ENCODE data around the gene UCP3. TPM values are rescaled to one million over a fixed set of nuclear protein-coding genes. Genes with fewer than 3 reads are reported as not detected.

Gene UCP3
- total and polyA plus RNA-seq, 4 donors, result 0.89 to 5.5 (median 2.7) TPM

GRCh38 chr11:73958521-73959141, 50.3 kb downstream of the UCP3 start:
- H3K36me3 ChIP-seq (ENCODE audit: control insufficient read depth, insufficient read depth, low read length), result no peaks in the 10 kb centered on the region
- no peaks in the 10 kb centered on the region for H3K9me3 ChIP-seq (ENCODE audit: control insufficient read depth, insufficient read depth, low read length)
- H3K4me3 ChIP-seq (ENCODE audit: low read depth, low read length), result no peak overlapping the region
- no peak for DNase-seq (ENCODE audit: low read depth in 4 of 6, low spot score in 6 of 6)
- H3K4me1 ChIP-seq (ENCODE audit: control insufficient read depth, insufficient read depth, low read length), result peaks cover 9% of the 10 kb centered on the region
- H3K27ac ChIP-seq (ENCODE audit: low read depth, low read length), result no peak overlapping the region
- peaks cover 5% of the 10 kb centered on the region for H3K27me3 ChIP-seq (ENCODE audit: control insufficient read depth, insufficient read depth, low read length)
- WGBS (ENCODE audit: insufficient coverage), result 88% methylated on average over 17 of the region's 18 CpGs

- no peak overlapping the region for H3K4me3 ChIP-seq (ENCODE audit: low read depth, low read length)
Observed at GRCh38 chr11:73957654-73958361, 51.1 kb downstream of the UCP3 start.

GRCh38 chr11:73956876-73957653, 51.8 kb downstream of the UCP3 start:
- no peaks in the 10 kb centered on the region for H3K9me3 ChIP-seq (ENCODE audit: control insufficient read depth, insufficient read depth, low read length)
- H3K36me3 ChIP-seq (ENCODE audit: control insufficient read depth, insufficient read depth, low read length), result no peaks in the 10 kb centered on the region
- DNase-seq (ENCODE audit: low read depth in 4 of 6, low spot score in 6 of 6), result no peak
- H3K27ac ChIP-seq (ENCODE audit: low read depth, low read length), result no peak overlapping the region
- peaks cover 9% of the 10 kb centered on the region for H3K4me1 ChIP-seq (ENCODE audit: control insufficient read depth, insufficient read depth, low read length)
- 39% methylated on average over 23 of the region's 29 CpGs for WGBS (ENCODE audit: insufficient coverage)
- no peak overlapping the region for H3K4me3 ChIP-seq (ENCODE audit: low read depth, low read length)
- peaks cover 5% of the 10 kb centered on the region for H3K27me3 ChIP-seq (ENCODE audit: control insufficient read depth, insufficient read depth, low read length)

More at GRCh38 chr11:73957654-73958361, 51.1 kb downstream of the UCP3 start:
- Histone ChIP-seq H3K36me3 (ENCODE audit: control insufficient read depth, insufficient read depth, low read length) (no peaks in the 10 kb centered on the region), H3K27me3 (ENCODE audit: control insufficient read depth, insufficient read depth, low read length) (peaks cover 5% of the 10 kb centered on the region), H3K4me1 (ENCODE audit: control insufficient read depth, insufficient read depth, low read length) (peaks cover 9% of the 10 kb centered on the region), H3K9me3 (ENCODE audit: control insufficient read depth, insufficient read depth, low read length) (no peaks in the 10 kb centered on the region), H3K27ac (ENCODE audit: low read depth, low read length) (no peak overlapping the region)
- DNase-seq (ENCODE audit: low read depth in 4 of 6, low spot score in 6 of 6), result no peak
- WGBS (ENCODE audit: insufficient coverage), result 65% methylated on average over 22 of the region's 25 CpGs

GRCh38 chr11:73951797-73952196, 57.1 kb downstream of the UCP3 start:
- WGBS (ENCODE audit: insufficient coverage), result 100% methylated on average over 1 of the region's 7 CpGs
- H3K36me3 ChIP-seq (ENCODE audit: control insufficient read depth, insufficient read depth, low read length), result no peaks in the 10 kb centered on the region
- DNase-seq (ENCODE audit: low read depth in 4 of 6, low spot score in 6 of 6), result no peak
- no peaks in the 10 kb centered on the region for H3K4me1 ChIP-seq (ENCODE audit: control insufficient read depth, insufficient read depth, low read length)
- H3K27ac ChIP-seq (ENCODE audit: low read depth, low read length), result no peak overlapping the region
- no peaks in the 10 kb centered on the region for H3K9me3 ChIP-seq (ENCODE audit: control insufficient read depth, insufficient read depth, low read length)
- no peak overlapping the region for H3K4me3 ChIP-seq (ENCODE audit: low read depth, low read length)
- no peaks in the 10 kb centered on the region for H3K27me3 ChIP-seq (ENCODE audit: control insufficient read depth, insufficient read depth, low read length)

- no peaks in the 10 kb centered on the region for H3K27me3 ChIP-seq (ENCODE audit: control insufficient read depth, insufficient read depth, low read length)
- H3K27ac ChIP-seq (ENCODE audit: low read depth, low read length), result no peak within 1 kb of the TSS
- no peak within 1 kb of the TSS for H3K4me3 ChIP-seq (ENCODE audit: low read depth, low read length)
- no peaks in the 10 kb centered on the region for H3K36me3 ChIP-seq (ENCODE audit: control insufficient read depth, insufficient read depth, low read length)
- peak in 5 of 6 donors; percentile 29 to 83 (median 44) for DNase-seq (ENCODE audit: low read depth in 4 of 6, low spot score in 6 of 6)
- no peaks in the 10 kb centered on the region for H3K4me1 ChIP-seq (ENCODE audit: control insufficient read depth, insufficient read depth, low read length)
- H3K9me3 ChIP-seq (ENCODE audit: control insufficient read depth, insufficient read depth, low read length), result no peaks in the 10 kb centered on the region
- 57% methylated on average over 6 of the region's 12 CpGs for WGBS (ENCODE audit: insufficient coverage)
Observed at GRCh38 chr11:73950869-73951710, 57.8 kb downstream of the UCP3 start, which contains the start of gene DNAJB13. Gene DNAJB13 (plus strand): TSS chr11:73951026. CDS start chr11:73951070, 44 bp downstream.

Other genes with a start within 250 kb of the UCP3 start
- gene RAB6A, start 248.0 kb downstream of the UCP3 start, total RNA-seq, result 100 to 1,000 TPM; 129 to 219 TPM
- gene RAB6A, start 248.0 kb downstream of the UCP3 start, polyA plus RNA-seq (ENCODE audit: insufficient read length in 2 of 2), result 100 to 1,000 TPM; 185 to 263 TPM
- 10 to 100 TPM; 37.5 to 58.5 TPM for gene MRPL48, start 221.2 kb downstream of the UCP3 start, total RNA-seq
- gene MRPL48, start 221.2 kb downstream of the UCP3 start, polyA plus RNA-seq (ENCODE audit: insufficient read length in 2 of 2), result 10 to 100 TPM; 39.4 to 41.5 TPM
- 10 to 100 TPM; 28.1 to 71.5 TPM for gene COA4, start 132.2 kb downstream of the UCP3 start, total RNA-seq
- 10 to 100 TPM; 53.7 to 58.6 TPM for gene COA4, start 132.2 kb downstream of the UCP3 start, polyA plus RNA-seq (ENCODE audit: insufficient read length in 2 of 2)
- gene PAAF1, start 132.1 kb downstream of the UCP3 start, total RNA-seq, result 10 to 100 TPM; 24.2 to 25.4 TPM
- gene PAAF1, start 132.1 kb downstream of the UCP3 start, polyA plus RNA-seq (ENCODE audit: insufficient read length in 2 of 2), result 10 to 100 TPM; 55.3 to 67.7 TPM
- 1 to 10 TPM in 1 of 2 donors, under 1 TPM in 1; 0.40 to 7.2 TPM for gene DNAJB13, start 58.1 kb downstream of the UCP3 start, total RNA-seq
- gene DNAJB13, start 58.1 kb downstream of the UCP3 start, polyA plus RNA-seq (ENCODE audit: insufficient read length in 2 of 2), result 1 to 10 TPM; 4.2 to 5.1 TPM
- gene UCP2, start 26.2 kb downstream of the UCP3 start, total RNA-seq, result 10 to 100 TPM; 12.2 to 21.5 TPM
- 10 to 100 TPM; 52.3 to 62.0 TPM for gene UCP2, start 26.2 kb downstream of the UCP3 start, polyA plus RNA-seq (ENCODE audit: insufficient read length in 2 of 2)
- gene C2CD3, start 161.9 kb upstream of the UCP3 start, total RNA-seq, result 10 to 100 TPM; 18.7 to 23.4 TPM
- 10 to 100 TPM; 22.1 to 22.8 TPM for gene C2CD3, start 161.9 kb upstream of the UCP3 start, polyA plus RNA-seq (ENCODE audit: insufficient read length in 2 of 2)
- gene PPME1, start 162.2 kb upstream of the UCP3 start, total RNA-seq, result 10 to 100 TPM; 36.1 to 37.4 TPM
- gene PPME1, start 162.2 kb upstream of the UCP3 start, polyA plus RNA-seq (ENCODE audit: insufficient read length in 2 of 2), result 10 to 100 TPM; 69.9 to 73.8 TPM